ENCODE results near the gene ANKRD44. TPM values are rescaled to one million over a fixed set of nuclear protein-coding genes. Genes with fewer than 3 reads are reported as not detected.
"Not testable (repeated sequence)": the region's sequence is repeated elsewhere in the genome, so short reads cannot be mapped to it uniquely, and the experiment has no call there.

The ANKRD44 gene
- total RNA-seq, 2 donors from 2014 or later: 57.8 to 93.4 TPM

- no peaks in the 10 kb centered on the region for H3K9me3 ChIP-seq
- H3K4me3 ChIP-seq: no peak overlapping the region
- ATAC-seq (ENCODE audit: insufficient number of reproducible peaks, low FRiP score, low read depth) (no peak), DNase-seq (ENCODE audit: low spot score) (no peak)
- H3K36me3 ChIP-seq: no peaks in the 10 kb centered on the region
- peaks cover 21 to 32% of the 10 kb centered on the region in 2 donors for H3K4me1 ChIP-seq (ENCODE audit: control insufficient read depth in 1 of 2, low read depth in 2 of 2)
- TF ChIP-seq, protein P1, sequence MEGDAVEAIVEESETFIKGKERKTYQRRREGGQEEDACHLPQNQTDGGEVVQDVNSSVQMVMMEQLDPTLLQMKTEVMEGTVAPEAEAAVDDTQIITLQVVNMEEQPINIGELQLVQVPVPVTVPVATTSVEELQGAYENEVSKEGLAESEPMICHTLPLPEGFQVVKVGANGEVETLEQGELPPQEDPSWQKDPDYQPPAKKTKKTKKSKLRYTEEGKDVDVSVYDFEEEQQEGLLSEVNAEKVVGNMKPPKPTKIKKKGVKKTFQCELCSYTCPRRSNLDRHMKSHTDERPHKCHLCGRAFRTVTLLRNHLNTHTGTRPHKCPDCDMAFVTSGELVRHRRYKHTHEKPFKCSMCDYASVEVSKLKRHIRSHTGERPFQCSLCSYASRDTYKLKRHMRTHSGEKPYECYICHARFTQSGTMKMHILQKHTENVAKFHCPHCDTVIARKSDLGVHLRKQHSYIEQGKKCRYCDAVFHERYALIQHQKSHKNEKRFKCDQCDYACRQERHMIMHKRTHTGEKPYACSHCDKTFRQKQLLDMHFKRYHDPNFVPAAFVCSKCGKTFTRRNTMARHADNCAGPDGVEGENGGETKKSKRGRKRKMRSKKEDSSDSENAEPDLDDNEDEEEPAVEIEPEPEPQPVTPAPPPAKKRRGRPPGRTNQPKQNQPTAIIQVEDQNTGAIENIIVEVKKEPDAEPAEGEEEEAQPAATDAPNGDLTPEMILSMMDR (IDR thresholded peaks at IDR 0.05): no peak
- H3K27ac ChIP-seq: no peak overlapping the region
- H3K27me3 ChIP-seq (replicated peaks; ENCODE audit: insufficient read depth): no peaks in the 10 kb centered on the region
These were observed 13.3 kb downstream of the ANKRD44 start for GRCh38 chr2:197297266-197297665.

- ATAC-seq (ENCODE audit: insufficient number of reproducible peaks, low FRiP score, low read depth): no peak
- no peak overlapping the region for H3K27ac ChIP-seq
- H3K9me3 ChIP-seq: no peaks in the 10 kb centered on the region
- H3K4me1 ChIP-seq (ENCODE audit: control insufficient read depth in 1 of 2, low read depth in 2 of 2): peaks cover 21 to 34% of the 10 kb centered on the region in 2 donors
- TF ChIP-seq, protein P1 (IDR thresholded peaks at IDR 0.05): no peak
- H3K4me3 ChIP-seq: no peak overlapping the region
- H3K36me3 ChIP-seq: no peaks in the 10 kb centered on the region
- DNase-seq (ENCODE audit: low spot score): no peak
- no peaks in the 10 kb centered on the region for H3K27me3 ChIP-seq (replicated peaks; ENCODE audit: insufficient read depth)
These were observed 13.7 kb downstream of the ANKRD44 start for GRCh38 chr2:197296835-197297234.

GRCh38 chr2:197294260-197294659 lies 16.3 kb downstream of the ANKRD44 start:
- no peaks in the 10 kb centered on the region for H3K36me3 ChIP-seq

GRCh38 chr2:197293252-197294007 lies 17.1 kb downstream of the ANKRD44 start:
- ATAC-seq (ENCODE audit: insufficient number of reproducible peaks, low FRiP score, low read depth): no peak
- Histone ChIP-seq H3K9me3 (no peaks in the 10 kb centered on the region), H3K27me3 (replicated peaks; ENCODE audit: insufficient read depth) (no peaks in the 10 kb centered on the region), H3K4me1 (ENCODE audit: control insufficient read depth in 1 of 2, low read depth in 2 of 2) (peaks cover 21 to 34% of the 10 kb centered on the region in 2 donors), H3K4me3 (peak overlapping the region; percentile 26), H3K27ac (peak overlapping the region; percentile 7 to 21), H3K36me3 (no peaks in the 10 kb centered on the region)
- TF ChIP-seq, protein P1 (IDR thresholded peaks at IDR 0.05): no peak
- no peak for DNase-seq (ENCODE audit: low spot score)

More at GRCh38 chr2:197294260-197294659, 16.3 kb downstream of the ANKRD44 start:
- Histone ChIP-seq H3K4me3 (peak overlapping the region; percentile 26), H3K27ac (no peak overlapping the region), H3K4me1 (ENCODE audit: control insufficient read depth in 1 of 2, low read depth in 2 of 2) (peaks cover 21 to 34% of the 10 kb centered on the region in 2 donors), H3K27me3 (replicated peaks; ENCODE audit: insufficient read depth) (no peaks in the 10 kb centered on the region), H3K9me3 (no peaks in the 10 kb centered on the region)
- no peak for ATAC-seq (ENCODE audit: insufficient number of reproducible peaks, low FRiP score, low read depth)
- no peak for DNase-seq (ENCODE audit: low spot score)
- TF ChIP-seq, protein P1 (IDR thresholded peaks at IDR 0.05): no peak

DNA sequence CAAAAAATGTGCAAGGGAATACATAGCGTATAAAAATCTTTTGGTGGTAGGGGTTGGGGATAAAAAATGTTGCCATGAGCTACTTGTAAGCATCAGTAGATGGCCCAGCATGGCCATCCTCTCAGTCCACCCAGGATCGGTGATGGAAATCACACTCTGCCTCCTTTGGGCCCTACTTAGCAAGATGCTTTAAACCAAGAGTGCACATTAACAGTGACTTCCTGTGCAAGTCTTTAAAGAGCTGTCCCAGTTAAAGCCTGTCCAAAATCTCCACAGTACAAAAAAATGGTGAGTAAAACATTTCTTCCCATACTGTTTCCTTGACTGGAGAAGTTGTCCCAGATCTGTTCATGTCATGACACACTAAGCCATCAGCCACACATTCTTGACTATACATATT lies 18.0 kb downstream of the ANKRD44 start:
- H3K9me3 ChIP-seq: no peaks in the 10 kb centered on the region
- ATAC-seq (ENCODE audit: insufficient number of reproducible peaks, low FRiP score, low read depth) (no peak), DNase-seq (ENCODE audit: low spot score) (no peak)
- peaks cover 21 to 29% of the 10 kb centered on the region in 2 donors for H3K4me1 ChIP-seq (ENCODE audit: control insufficient read depth in 1 of 2, low read depth in 2 of 2)
- TF ChIP-seq, protein P1 (IDR thresholded peaks at IDR 0.05): no peak
- no peak overlapping the region for H3K4me3 ChIP-seq
- H3K27ac ChIP-seq: peak overlapping the region in 1 of 2 donors; percentile 21
- no peaks in the 10 kb centered on the region for H3K27me3 ChIP-seq (replicated peaks; ENCODE audit: insufficient read depth)
- no peaks in the 10 kb centered on the region for H3K36me3 ChIP-seq

DNA sequence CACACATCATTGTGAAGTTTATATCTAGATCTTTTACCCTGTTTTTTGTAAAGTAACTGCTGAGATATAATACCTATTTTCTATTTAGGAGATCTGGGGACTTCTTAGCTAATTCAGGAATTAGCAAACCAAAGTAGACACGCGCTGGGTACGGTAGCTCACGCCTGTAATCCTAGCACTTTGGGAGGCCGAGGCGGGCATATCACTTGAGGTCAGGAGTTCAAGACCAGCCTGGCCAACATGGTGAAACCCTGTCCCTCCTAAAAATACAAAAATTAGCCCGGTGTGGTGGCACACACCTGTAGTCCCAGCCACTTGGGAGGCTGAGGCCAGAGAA lies 23.0 kb downstream of the ANKRD44 start:
- H3K4me1 ChIP-seq (ENCODE audit: control insufficient read depth in 1 of 2, low read depth in 2 of 2): peaks cover 11 to 15% of the 10 kb centered on the region in 2 donors
- H3K27me3 ChIP-seq (replicated peaks; ENCODE audit: insufficient read depth); H3K36me3 ChIP-seq; H3K9me3 ChIP-seq; DNase-seq (ENCODE audit: low spot score); ATAC-seq (ENCODE audit: insufficient number of reproducible peaks, low FRiP score, low read depth): not testable (repeated sequence)
- H3K27ac ChIP-seq: peak overlapping the region in 1 of 2 donors; percentile 14
- peak overlapping the region; percentile 31 for H3K4me3 ChIP-seq
